HG03135 (cell line): ENCODE data around the gene SEMA5A.
"Not testable (repeated sequence)": the region's sequence is repeated elsewhere in the genome, so short reads cannot be mapped to it uniquely, and the experiment has no call there.

Experiments used
- ATAC-seq: cut with Tn5 transposase; IDR thresholded peaks from one replicate; pipeline ENCODE4 v1.9.1; 2021; ENCODE audit warnings: mild to moderate bottlenecking, moderate library complexity; ENCODE audit not compliant: unreplicated experiment

SEMA5A gene

GRCh38 chr5:9375756-9376155, 170.1 kb downstream of the SEMA5A start:
- no peak for ATAC-seq

DNA sequence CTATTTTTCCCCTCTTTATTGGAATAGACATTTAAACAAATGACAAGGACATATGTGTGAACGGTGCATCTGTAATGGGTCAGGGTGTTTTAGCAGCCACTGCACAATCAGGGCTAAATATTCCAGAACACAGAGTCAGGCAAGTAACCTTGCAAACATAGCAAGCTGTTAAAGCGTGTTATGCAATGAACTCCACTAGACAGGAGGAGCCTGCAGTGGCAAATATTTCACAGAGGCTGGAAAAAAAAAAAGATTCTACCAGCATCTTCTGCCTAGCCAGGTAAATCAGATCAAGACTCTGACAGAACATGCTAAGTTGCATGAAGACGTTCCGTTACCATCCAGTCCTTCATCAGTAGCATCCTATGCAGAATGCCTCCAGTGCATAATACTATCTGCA, 171.8 kb downstream of the SEMA5A start:
- no peak for ATAC-seq

- no peak for ATAC-seq
These were observed 172.3 kb downstream of the SEMA5A start for GRCh38 chr5:9373571-9373970.

GRCh38 chr5:9370256-9370655, 175.6 kb downstream of the SEMA5A start:
- no peak for ATAC-seq

- ATAC-seq: no peak
These were observed 180.4 kb downstream of the SEMA5A start for GRCh38 chr5:9365512-9365911.

- ATAC-seq: no peak
These were observed 182.4 kb downstream of the SEMA5A start for GRCh38 chr5:9363449-9363848.

GRCh38 chr5:9363026-9363425, 182.8 kb downstream of the SEMA5A start:
- ATAC-seq: peak; percentile 32

DNA sequence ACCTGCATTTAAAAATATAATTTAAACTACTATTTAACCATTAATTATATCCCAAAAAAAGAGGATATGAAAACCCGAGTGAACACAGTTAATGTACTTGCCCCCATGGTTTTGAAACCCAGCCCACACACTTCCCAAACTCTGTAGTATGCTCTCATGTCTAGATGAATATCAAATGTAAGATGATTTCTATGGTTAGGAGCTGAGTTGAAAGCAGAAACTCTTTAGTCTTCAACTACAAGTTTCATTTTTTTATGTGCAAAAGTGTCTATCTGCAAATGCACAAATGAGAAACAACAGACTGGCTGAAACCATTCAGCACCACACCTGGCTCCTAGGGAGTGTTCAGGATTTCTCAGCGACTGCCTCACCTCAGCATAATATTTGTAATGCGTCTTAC, 183.3 kb downstream of the SEMA5A start:
- peak; percentile 43 for ATAC-seq

GRCh38 chr5:9361835-9362234, 184.0 kb downstream of the SEMA5A start:
- ATAC-seq: peak; percentile 58

DNA sequence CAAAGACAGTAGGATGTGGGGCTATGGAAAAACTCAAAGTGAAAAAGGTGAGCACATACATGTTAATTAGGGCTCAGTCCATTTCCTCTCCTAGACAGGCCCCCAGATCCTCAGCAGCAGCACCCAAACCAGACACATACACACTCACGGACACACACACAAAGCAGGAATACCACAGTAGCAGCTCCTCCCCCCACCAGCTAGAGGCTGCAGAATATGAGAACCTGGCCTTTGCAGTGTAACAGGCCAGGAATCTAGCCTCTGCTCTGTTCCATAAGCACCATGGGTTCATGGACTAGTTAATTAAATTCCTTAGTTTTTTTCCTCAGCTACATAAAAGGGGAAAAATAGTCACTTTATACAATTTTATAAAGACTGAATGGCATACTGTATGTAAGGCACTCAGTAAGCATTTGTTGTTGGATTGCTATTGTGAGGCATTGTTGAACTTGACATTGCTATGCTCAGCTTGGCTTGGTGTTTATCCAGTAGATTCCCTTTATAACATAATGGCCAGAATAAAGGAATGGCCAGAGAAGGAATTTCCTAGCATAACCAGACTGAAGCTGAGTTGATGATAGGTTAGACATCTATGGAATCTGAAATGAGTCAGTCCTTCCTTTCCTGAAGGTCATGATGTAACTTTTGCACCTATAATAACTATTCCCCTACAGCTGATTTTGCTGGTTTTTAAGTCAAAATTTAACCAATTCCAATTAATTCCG, 186.8 kb downstream of the SEMA5A start:
- ATAC-seq: no peak

DNA sequence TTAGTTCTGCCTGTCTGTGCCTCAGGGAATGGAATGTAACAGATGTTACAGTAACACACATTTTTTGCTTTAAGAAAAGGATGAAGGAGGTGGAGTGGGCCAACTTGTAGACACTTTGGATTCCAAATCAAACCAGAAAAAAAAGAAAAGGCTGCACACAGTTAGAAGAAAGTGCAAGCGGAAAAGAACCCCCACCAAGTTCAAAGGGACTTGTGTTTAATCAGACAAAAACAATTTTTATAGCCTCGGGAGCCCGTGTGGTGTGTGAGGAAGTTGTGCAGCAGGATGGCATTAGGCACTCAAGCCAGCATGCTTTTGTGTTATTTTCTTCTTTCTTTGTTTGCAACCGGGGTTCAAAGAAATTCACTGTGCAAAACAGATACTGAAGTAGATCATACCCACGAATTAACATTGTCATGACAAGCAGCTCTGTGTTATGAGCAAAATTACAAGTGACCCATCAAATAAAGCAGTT, 189.5 kb downstream of the SEMA5A start:
- ATAC-seq: no peak

GRCh38 chr5:9354336-9355081, 191.4 kb downstream of the SEMA5A start:
- ATAC-seq: no peak

- not testable (repeated sequence) for ATAC-seq
These were observed 192.8 kb downstream of the SEMA5A start for GRCh38 chr5:9353048-9353447.

DNA sequence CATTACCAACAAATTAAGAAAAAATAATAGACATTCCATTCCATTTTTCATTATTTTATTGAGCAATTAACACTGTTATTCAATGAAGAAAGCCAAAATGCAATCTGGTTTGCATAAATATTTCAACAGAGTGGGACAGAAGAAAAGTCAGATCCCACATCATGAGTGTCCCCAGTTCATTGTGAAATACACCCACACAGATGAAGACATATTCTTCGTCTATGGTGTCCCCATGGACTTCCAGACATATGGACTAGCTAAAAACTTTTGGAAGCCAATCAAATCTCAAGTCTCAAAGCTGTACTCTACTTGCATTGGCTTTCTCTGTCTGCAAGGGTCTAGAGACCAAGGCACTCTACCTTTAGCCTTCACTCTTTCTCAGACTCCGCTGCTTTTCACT, 194.3 kb downstream of the SEMA5A start:
- ATAC-seq: no peak

DNA sequence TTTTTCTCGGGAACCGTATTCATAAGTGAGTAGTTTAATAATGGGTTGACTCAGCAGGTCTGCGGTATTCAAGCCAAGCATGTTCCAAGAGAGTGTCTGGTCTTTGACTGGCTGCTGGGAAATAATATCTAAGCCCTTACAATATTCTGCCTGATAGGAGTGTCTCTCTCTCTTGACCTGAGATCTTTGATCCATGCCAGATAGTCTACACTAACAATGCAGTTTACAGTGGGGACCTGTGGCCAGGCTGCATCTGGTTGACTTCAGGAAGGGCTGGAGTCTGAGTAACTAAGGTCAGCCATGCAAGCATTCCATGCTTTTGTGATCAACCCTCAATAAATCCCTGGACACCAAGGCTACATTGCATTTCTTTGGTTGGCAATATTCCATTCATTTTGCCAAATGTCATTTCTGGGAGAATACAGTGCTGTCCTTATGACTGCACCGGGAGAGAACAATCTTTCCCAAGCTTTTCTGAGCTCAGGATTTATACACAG, 195.5 kb downstream of the SEMA5A start:
- no peak for ATAC-seq

DNA sequence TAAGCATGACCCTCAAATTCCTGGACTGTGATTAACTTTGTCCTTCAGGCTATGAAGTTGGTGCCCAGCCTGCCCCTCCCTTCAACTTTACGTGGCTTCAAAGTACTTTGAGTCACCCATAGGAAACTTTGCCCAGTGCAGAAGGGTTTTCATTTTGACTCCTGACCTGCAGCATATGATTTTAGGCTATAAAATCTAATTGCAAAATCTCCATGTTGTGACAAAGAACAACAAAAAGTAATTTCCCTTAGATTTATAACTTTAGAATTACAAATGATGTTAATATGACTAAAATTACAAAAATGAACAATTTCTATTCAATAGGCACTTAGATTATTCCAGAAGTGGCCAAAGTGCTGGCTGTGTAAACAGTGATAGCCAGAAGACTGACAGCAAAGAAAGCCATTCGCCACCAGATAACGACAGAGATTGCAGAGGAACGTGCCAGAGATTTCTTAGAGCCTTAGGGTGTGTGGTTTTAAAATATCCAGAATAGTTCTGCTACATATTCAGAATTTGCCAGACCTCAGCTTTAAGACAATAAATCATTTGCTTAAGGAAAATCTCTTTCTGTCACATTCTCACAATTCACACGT, 197.4 kb downstream of the SEMA5A start:
- no peak for ATAC-seq

- ATAC-seq: no peak
These were observed 198.2 kb downstream of the SEMA5A start for GRCh38 chr5:9347541-9348295.

- ATAC-seq: no peak
These were observed 198.8 kb downstream of the SEMA5A start for GRCh38 chr5:9347032-9347431.

DNA sequence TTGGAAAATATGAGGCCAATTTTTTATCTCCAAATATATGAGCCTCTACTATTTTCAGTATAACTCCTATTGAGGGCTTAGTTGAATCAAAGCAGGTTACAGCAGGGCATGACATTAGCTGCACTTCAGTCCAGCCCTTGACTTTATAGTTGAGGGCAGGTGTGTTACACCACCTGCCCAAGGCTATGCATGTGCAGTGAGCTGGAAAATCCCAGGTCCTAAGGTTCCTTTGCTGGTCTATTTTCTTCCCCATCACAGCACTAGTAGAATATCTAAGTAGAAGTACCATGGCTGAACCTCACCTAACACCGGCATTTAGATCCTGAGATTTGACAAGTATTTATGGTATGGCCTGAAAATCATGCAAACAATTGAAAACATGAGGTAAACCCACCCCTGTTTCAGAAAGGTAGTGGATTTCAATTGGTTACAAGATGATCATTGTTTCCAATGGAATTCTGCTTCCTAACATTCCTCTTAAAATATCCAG, 201.1 kb downstream of the SEMA5A start:
- ATAC-seq: no peak

DNA sequence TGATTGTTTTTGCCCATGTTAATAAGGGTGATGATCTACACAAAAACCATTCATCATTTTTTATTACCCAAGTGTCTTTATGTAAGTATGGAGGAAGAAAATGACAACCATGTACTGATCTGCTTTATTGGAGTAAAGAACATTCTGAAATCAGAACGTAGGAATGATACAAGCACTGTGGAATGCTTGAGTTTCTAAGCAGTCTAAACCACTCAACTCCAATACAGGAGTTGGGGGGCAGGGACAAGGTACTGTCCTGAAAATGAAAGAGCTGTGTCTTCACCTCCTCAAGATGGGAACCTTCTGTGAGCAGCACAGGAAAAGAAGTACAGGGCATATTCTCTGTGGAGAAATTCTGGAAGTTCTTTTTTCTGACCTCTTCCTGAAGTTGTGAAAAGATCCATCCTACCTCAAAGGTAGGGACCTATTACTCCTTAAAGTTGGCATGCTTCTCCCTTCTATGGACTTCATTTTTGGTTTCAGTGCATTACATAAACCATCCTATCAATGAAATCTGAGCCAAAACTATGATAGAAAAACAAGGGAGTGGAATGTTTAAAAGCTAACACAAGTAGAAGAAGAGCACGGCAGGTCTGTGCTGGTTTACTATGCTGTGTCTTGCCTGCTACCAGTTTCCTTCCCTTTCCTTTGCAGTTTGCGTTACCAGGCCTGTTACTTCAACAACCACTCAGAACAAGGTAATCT, 202.6 kb downstream of the SEMA5A start:
- no peak for ATAC-seq
